Erythroblast (primary cell): ENCODE measurements around the gene TSHZ2.
"Not testable (repeated sequence)": the region's sequence is repeated elsewhere in the genome, so short reads cannot be mapped to it uniquely, and the experiment has no call there.

Source experiments
- DNase-seq, 2 experiments: peaks; one replicate each; lab custom pipeline; 2025; lab: John Stamatoyannopoulos, UW
- GATA1 ChIP-seq: IDR thresholded peaks from 2 replicates; pipeline ENCODE4 v1.6.1; 2011; ENCODE audit warnings: low read depth, mild to moderate bottlenecking, control low read depth, low read length, moderate library complexity
- POLR2A ChIP-seq: IDR thresholded peaks from 2 replicates; pipeline ENCODE4 v1.6.1; 2011; ENCODE audit warnings: mild to moderate bottlenecking, low read length

TSHZ2 gene

DNA sequence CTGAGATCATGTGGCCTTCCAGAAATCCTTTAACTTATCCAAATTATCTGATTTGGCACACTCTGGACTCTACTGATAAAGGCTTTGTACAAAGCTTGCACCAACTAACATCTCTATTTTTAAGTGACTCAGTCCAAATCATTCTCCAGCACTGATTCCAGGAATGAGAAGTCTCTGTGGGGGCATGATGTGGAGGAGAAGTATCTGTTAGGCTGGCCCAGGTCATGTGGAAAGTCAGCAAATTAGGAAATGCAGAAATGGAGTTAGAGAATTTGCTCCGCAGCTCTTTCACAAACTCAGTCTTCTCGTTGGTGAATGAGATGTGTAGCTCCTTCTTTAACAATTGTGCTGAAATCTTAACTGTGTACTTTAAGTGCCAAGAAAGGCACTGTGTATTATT is 455.8 kb downstream of the TSHZ2 start:
- TF ChIP-seq POLR2A (no peak), GATA1 (no peak)
- no peak for DNase-seq

DNA sequence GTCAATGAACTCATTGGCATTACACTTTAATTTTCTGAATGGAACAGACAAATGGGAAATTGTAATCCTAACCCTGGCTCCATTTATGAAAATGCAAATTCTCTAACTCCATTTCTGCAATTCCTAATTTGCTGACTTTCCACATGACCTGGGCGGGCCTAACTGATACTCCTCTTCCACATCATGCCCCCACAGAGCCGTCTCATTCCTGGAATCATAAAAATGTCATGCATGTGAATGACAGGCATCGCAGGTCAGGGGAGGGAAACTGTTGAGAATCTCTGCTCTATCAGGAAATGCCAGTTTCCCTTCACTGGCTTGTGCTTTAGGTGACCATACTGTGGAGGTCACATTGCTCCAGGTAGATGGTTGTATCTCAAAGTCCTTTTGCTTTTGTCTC is 456.4 kb downstream of the TSHZ2 start:
- TF ChIP-seq POLR2A (no peak), GATA1 (no peak)
- no peak for DNase-seq

- DNase-seq, result no peak
- TF ChIP-seq POLR2A, result no peak
- no peak for TF ChIP-seq GATA1
Measured at GRCh38 chr20:53428996-53429395, 456.8 kb downstream of the TSHZ2 start.

GRCh38 chr20:53434662-53435061 is 462.5 kb downstream of the TSHZ2 start:
- no peak for DNase-seq
- no peak for TF ChIP-seq GATA1
- TF ChIP-seq POLR2A, result no peak

GRCh38 chr20:53436927-53437326 is 464.8 kb downstream of the TSHZ2 start:
- DNase-seq, result not testable (repeated sequence)

DNA sequence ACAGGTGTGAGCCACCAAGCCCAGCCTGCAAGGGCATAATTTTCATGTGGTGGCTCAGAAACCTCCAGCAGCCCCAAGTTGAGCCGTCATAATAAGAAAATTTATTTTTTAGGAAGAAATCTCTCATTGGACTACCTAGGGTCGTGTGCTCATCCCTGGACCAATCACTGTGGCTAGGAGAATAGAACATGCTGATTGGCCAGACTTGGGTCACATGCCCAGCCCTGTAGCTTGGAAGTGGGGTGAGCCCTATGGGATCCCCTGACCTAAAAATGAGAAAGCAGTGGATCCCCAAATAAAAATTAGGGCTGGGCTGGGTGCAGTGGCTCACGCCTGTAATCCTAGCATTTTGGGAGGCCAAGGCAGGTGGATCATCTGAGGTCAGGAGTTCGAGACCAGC is 466.2 kb downstream of the TSHZ2 start:
- DNase-seq, result no peak
- no peak for TF ChIP-seq GATA1
- TF ChIP-seq POLR2A, result no peak

DNA sequence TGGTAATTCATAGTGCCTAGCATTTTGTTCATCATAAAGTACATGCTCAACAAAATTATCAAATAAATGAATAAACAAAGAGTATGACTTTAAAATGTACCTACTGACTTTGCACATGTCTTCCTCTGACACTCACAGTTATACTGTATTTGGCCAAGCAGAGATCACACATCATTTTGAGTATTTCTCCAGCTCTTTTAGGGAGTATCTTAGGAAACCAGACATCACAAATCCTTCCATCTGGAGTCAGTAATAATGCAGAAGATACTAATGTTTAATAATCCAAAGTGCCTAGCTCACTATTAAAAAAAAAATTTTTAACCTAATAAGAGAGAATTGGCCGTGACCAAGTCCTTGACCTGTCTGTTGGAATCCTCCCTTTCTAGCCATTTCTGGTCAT is 466.9 kb downstream of the TSHZ2 start:
- DNase-seq, result no peak

DNA sequence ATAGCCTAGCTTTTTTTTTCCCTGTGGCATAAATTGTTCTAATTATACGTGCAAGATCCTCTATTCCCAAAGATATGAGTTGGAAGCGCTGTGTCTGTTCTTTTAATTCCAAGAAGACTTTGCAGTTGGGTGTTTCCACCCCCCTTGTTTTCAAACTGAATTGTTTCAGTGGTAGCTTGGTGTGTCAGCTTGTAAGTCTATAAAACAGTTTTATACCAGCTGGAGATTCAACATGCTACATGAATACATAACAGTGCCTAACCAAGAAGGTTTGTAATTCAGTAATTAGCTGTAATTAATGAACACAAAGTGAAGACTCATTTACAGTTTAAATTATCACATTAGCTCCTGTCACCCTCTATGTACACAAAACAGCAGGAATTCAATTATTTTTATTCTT is 467.5 kb downstream of the TSHZ2 start:
- TF ChIP-seq GATA1 (no peak), POLR2A (no peak)
- DNase-seq, result no peak

More for the DNA sequence above, 466.9 kb downstream of the TSHZ2 start:
- TF ChIP-seq POLR2A (no peak), GATA1 (no peak)

GRCh38 chr20:53444401-53445149 is 472.4 kb downstream of the TSHZ2 start:
- TF ChIP-seq POLR2A (no peak), GATA1 (no peak)
- DNase-seq, result no peak

DNA sequence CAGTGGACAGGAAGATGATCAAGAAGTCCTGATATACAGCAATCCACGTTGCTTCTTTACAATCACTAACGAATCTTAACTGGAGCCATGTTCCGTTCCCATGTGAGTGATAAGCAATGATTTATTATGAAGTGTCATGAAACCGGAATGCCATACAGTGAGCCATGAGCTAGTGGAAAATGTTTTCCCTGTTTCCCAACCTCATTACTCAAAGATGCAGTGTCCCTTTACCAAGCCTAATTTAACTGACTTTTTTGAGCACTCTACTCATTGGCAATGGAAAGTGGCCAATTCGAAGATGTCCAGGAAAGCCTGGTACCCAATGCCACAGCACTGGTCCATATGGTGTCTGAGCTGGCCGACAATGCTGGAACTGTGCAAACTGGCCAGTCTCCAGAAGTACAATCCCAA is 473.2 kb downstream of the TSHZ2 start:
- no peak for TF ChIP-seq GATA1
- no peak for TF ChIP-seq POLR2A

GRCh38 chr20:53445932-53446331 is 473.8 kb downstream of the TSHZ2 start:
- TF ChIP-seq POLR2A, result no peak
- no peak for TF ChIP-seq GATA1
- DNase-seq, result no peak

More for the DNA sequence above, 473.2 kb downstream of the TSHZ2 start:
- DNase-seq, result no peak

DNA sequence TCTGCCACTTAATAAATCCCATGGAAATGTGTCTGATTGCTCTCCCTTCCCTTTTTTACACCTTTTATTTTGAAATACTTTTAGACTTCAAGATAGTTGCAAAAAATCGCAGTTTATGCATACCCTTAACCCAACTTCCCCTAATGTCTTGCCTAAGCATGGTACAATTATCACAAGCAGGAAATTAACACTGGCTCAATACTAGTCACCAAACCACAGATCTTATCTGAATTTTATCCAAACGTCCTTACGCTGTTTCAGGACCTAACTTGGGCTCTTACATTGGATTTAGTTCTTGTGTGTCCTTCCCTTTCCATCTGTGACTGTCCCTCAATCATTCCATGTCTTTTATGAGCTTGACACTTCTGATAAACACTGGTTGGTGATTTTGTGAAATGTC is 475.2 kb downstream of the TSHZ2 start:
- no peak for DNase-seq
- no peak for TF ChIP-seq POLR2A
- no peak for TF ChIP-seq GATA1

DNA sequence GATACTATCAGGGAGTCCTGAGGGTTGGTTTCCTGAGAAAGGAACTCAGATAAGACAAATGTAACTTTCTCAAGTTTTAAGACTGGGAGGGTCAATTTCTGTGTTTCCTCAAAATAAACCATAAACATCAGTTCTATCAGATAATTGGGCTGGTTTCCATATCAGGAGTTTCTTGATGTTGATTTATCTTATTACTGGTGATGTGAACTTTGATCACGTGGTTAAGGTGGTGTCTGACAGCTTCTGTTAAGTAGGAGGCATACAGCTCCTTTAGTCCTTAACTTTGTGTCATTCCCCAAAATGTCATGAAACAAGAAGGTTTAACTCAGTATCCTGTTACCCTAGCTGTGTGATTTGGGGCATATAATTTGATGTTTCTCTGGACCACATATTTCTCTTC is 476.3 kb downstream of the TSHZ2 start:
- no peak for DNase-seq

DNA sequence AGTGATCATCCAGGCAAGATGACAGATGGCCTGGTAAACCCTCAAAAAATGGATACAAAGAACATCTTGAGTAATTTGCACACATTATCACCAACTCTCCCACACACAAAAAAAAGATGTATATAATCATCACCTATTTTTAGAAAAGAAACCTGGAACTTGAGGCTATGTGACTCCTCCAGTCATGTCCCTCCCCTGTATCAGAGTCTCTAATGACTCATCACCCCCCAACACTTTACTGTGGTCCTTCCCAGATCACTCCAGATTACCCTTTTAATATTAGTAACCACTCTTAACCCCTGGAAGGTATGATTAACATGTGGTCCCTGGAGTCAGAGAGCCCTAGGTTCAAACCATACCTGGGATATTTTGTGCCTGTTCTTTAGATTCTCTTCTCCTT is 476.7 kb downstream of the TSHZ2 start:
- TF ChIP-seq POLR2A (no peak), GATA1 (no peak)
- no peak for DNase-seq

More for the DNA sequence above, 476.3 kb downstream of the TSHZ2 start:
- no peak for TF ChIP-seq POLR2A
- no peak for TF ChIP-seq GATA1

DNA sequence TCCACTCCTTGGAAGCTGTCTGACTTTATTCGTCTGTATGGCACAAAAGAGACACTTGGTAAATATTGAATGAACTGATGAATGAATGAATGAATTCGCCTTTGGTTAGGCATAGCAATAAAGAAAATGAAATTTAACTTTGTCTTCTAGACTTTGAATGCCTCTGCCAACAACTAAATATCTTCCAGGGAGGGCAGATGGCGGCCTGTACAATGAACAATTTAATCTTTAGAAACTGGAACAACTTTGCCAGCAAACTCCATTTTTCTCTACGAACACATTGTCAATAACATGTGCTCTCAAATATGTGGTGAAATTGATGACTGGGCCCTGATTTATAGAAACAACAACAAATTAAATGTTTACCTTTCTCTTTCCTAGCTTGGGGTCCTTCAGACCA is 480.9 kb downstream of the TSHZ2 start:
- no peak for DNase-seq
- no peak for TF ChIP-seq GATA1
- TF ChIP-seq POLR2A, result no peak
